HuH-7 (cell line): Measurements from ENCODE around the gene TRPM4.
A peak's percentile ranks its signal among the peaks of the same experiment; 100 is the strongest.
"Not testable (repeated sequence)": the region's sequence is repeated elsewhere in the genome, so short reads cannot be mapped to it uniquely, and the experiment has no call there.

Experiments
- DNase-seq: peaks from one replicate; pipeline ENCODE4 v3.0.0; 2011; ENCODE audit warnings: low spot score

TRPM4 gene

GRCh38 chr19:49127225-49127624 is 30.4 kb upstream of the TRPM4 start:
- DNase-seq = not testable (repeated sequence)

- peak; percentile 92 for DNase-seq
Observed at GRCh38 chr19:49127674-49128544, 29.7 kb upstream of the TRPM4 start.

GRCh38 chr19:49128545-49129237 is 28.9 kb upstream of the TRPM4 start:
- no peak for DNase-seq

- DNase-seq = peak; percentile 86
Observed at GRCh38 chr19:49129238-49129583, 28.4 kb upstream of the TRPM4 start.

GRCh38 chr19:49130325-49130724 is 27.3 kb upstream of the TRPM4 start:
- DNase-seq = no peak

- no peak for DNase-seq
Observed at GRCh38 chr19:49132974-49133609, 24.5 kb upstream of the TRPM4 start.

- DNase-seq = no peak
Observed at GRCh38 chr19:49133621-49134454, 23.8 kb upstream of the TRPM4 start.

- no peak for DNase-seq
Observed at GRCh38 chr19:49135686-49136085, 21.9 kb upstream of the TRPM4 start.

- no peak for DNase-seq
Observed at GRCh38 chr19:49136771-49137171, 20.8 kb upstream of the TRPM4 start.

GRCh38 chr19:49140951-49141350 is 16.6 kb upstream of the TRPM4 start:
- no peak for DNase-seq

GRCh38 chr19:49141352-49141751 is 16.2 kb upstream of the TRPM4 start:
- DNase-seq = no peak

GRCh38 chr19:49142866-49143335 is 14.7 kb upstream of the TRPM4 start:
- no peak for DNase-seq

GRCh38 chr19:49145573-49146407 is 11.8 kb upstream of the TRPM4 start:
- DNase-seq = peak; percentile 92

GRCh38 chr19:49146408-49146770 is 11.2 kb upstream of the TRPM4 start:
- not testable (repeated sequence) for DNase-seq

- DNase-seq = no peak
Observed at GRCh38 chr19:49148044-49148682, 9.4 kb upstream of the TRPM4 start.

- DNase-seq = peak; percentile 94
Observed at GRCh38 chr19:49148784-49149651, 8.6 kb upstream of the TRPM4 start.

- DNase-seq = peak; percentile 63
Observed at GRCh38 chr19:49149652-49150105, 7.9 kb upstream of the TRPM4 start.

GRCh38 chr19:49150106-49150943 is 7.3 kb upstream of the TRPM4 start:
- peak; percentile 92 for DNase-seq

GRCh38 chr19:49150944-49151243 is 6.7 kb upstream of the TRPM4 start:
- DNase-seq = no peak
